Measurements from ENCODE around the gene IMMP2L.
A peak's percentile ranks its signal among the peaks of the same experiment; 100 is the strongest.
"Not testable (repeated sequence)": the region's sequence is repeated elsewhere in the genome, so short reads cannot be mapped to it uniquely, and the experiment has no call there.

Gene IMMP2L

GRCh38 chr7:111509288-111509687, 53.0 kb downstream of the IMMP2L start:
- no peak for DNase-seq (ENCODE audit: low spot score)

DNA sequence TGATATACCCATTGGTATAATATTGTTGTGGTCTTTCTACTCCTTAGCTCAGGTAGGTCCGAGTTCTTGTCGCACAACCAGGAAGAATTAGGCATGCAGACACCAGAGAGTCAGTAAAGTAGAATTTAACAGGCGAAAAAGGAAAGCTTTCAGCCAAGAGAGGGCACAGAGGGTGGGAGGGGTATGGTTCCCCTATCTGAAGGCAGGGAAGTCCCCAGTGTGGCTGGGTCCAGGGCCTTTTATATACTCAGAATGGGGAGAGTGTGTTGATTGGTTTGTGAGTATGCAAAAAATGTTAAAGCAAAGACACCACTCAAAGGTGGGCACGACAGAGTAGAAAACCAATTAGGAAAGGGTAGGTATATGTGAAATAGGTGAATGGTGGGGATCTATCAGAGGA, 53.9 kb downstream of the IMMP2L start:
- DNase-seq (ENCODE audit: low spot score) = no peak

DNA sequence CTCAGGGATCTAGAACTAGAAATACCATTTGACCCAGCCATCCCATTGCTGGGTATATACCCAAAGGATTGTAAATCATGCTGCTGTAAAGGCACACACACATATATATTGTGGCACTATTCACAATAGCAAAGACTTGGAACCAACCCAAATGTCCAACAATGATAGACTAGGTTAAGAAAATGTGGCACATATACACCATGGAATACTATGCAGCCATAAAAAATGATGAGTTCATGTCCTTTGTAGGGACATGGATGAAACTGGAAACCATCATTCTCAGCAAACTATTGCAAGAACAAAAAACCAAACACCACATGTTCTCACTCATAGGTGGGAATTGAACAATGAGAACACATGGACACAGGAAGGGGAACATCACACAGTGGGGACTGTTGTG, 56.9 kb downstream of the IMMP2L start:
- DNase-seq (ENCODE audit: low spot score) = not testable (repeated sequence)

- not testable (repeated sequence) for DNase-seq (ENCODE audit: low spot score)
Measured at GRCh38 chr7:111501799-111502198, 60.5 kb downstream of the IMMP2L start.

- peak; percentile 4 for DNase-seq (ENCODE audit: low spot score)
Measured at GRCh38 chr7:111499027-111499426, 63.3 kb downstream of the IMMP2L start.

DNA sequence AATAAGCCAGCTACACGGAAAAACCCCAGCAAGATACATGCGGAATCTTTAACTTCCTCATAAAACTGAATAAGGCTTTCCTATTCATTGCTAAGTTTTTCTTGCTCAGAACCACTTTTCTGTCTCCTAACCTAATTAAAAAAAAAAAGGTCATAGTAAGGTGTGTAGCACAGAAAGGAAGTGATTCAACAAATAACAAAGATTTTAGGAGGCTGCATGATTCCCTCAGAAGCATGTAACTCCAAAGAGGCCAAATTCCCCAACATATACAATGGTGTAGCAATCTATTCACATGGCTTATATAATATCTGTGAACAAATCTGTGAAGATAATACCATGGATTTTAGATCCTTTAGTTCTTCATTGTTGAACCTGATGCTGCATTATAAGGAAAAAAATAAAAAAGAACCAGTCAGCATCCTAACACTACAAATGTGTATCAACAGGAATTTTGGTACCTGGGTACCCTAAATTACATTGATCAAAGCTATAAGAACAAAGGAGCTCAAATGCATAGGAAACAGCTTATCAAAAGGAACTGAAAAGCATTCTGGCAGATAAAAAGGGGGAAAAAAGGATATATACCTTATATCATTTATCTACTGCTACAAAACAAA, 63.8 kb downstream of the IMMP2L start:
- DNase-seq (ENCODE audit: low spot score) = no peak

DNA sequence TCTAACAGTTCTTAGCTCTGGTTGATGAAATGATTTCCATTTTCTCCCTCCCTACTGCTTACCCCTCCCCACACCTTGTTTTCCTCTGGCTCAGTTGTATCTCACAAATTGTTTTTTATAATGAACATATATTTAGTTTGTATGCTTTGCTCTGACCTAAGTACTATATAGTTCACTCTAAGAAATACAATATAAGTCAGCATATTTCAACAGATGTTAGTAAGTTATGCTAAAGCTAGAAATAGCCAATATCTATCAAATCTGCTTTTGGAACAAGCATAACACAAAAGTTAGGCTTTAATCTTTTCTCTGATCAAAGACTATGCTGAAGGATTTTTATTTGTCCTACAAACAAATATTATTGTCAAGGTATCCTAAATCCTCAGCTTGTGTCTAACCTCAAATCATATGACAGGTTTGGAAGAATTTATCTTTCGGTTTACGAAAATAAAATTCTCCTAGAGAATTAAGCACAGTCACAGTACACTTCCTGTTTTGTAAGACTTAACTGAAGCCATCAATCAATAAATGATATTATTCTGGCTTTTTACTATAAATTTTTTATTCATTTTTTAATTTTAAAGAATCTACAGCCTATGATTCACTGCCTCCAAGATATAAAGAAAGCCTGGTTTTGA, 67.0 kb downstream of the IMMP2L start:
- DNase-seq (ENCODE audit: low spot score) = no peak

DNA sequence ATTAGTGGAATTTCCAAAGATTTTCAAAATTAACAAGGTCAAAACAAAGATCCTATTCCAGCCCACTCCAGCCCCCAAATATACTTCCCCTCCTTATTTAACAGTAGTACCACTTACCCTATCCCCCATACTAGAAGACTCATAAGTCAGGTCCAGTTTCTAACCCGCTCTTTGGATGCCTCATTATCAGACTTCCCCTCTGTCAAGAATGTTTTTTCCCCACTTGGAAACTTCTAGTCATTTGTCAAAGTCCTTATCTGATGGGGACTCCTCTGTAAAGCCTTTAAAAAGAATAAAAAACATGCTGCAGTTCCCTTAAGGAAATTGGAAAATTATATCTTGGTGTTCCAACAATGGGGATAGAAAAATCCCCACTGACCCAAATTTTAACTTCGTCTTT, 70.1 kb downstream of the IMMP2L start:
- no peak for DNase-seq (ENCODE audit: low spot score)

GRCh38 chr7:111486472-111487142, 75.7 kb downstream of the IMMP2L start:
- DNase-seq (ENCODE audit: low spot score) = peak; percentile 31

GRCh38 chr7:111485701-111486380, 76.5 kb downstream of the IMMP2L start:
- DNase-seq (ENCODE audit: low spot score) = no peak

GRCh38 chr7:111483078-111483477, 79.2 kb downstream of the IMMP2L start:
- no peak for DNase-seq (ENCODE audit: low spot score)

DNA sequence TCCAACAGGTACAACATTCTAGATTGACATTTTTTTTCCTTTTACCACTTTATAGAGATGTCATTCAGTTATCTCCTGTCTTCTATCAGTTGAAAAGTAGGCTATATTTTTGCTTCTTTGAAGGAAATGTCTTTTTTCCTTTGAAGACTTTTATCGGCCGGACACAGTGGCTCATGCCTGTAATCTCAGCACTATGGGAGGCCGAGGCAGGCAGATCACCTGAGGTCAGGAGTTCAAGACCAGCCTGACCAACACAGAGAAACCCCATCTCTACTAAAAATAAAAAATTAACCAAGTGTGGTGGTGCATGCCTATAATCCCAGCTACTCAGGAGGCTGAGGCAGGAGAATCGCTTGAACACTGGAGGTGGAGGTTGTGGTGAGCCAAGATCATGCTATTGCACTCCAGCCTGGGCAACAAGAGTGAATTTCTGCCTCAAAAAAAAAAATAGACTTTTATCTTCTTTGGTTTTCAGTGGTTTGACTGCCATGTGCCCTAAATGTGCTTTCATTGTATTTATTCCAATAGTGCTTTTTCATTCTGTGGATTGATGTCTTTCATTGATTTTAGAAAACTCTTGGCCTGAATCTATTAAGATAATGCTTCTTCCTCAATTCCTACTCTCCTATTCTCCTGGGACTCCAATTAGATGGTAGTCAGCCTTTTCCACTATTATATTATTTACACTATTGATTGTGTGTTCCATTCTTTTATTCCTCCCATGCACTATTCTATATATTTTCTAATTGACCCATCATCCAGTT, 84.6 kb downstream of the IMMP2L start:
- no peak for DNase-seq (ENCODE audit: low spot score)

- DNase-seq (ENCODE audit: low spot score) = no peak
Measured at GRCh38 chr7:111476586-111477293, 85.6 kb downstream of the IMMP2L start.

GRCh38 chr7:111475959-111476358, 86.3 kb downstream of the IMMP2L start:
- no peak for DNase-seq (ENCODE audit: low spot score)

- DNase-seq (ENCODE audit: low spot score) = no peak
Measured at GRCh38 chr7:111475419-111475748, 86.9 kb downstream of the IMMP2L start.

- DNase-seq (ENCODE audit: low spot score) = no peak
Measured at GRCh38 chr7:111474723-111475418, 87.4 kb downstream of the IMMP2L start.

GRCh38 chr7:111473449-111474198, 88.7 kb downstream of the IMMP2L start:
- DNase-seq (ENCODE audit: low spot score) = no peak

DNA sequence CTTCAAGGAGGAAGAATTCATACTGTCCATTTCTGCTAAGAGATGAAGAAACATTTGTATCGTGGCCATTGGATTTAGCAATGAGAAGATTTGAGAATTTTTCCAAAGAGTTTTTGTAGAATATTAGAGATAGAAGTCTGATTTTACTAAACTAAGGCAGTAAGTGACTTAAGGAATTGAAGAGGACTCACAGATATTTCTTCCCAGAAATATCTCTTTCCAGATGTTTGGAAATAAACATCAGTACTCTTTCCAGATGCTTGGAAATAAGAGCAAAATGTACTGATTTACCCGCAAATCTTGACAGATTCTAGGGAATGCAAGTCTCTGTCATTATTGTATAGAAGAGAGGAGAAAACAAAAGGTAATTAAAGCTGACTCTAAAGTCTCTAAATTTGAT, 91.3 kb downstream of the IMMP2L start:
- no peak for DNase-seq (ENCODE audit: low spot score)

DNA sequence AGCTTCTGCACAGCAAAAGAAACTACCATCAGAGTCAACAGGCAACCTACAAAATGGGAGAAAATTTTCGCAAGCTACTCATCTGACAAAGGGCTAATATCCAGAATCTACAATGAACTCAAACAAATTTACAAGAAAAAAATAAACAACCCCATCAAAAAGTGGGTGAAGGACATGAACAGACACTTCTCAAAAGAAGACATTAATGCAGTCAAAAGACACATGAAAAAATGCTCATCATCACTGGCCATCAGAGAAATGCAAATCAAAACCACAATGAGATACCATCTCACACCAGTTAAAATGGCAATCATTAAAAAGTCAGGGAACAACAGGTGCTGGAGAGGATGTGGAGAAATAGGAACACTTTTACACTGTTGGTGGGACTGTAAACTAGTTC, 92.4 kb downstream of the IMMP2L start:
- not testable (repeated sequence) for DNase-seq (ENCODE audit: low spot score)

GRCh38 chr7:111465774-111466173, 96.5 kb downstream of the IMMP2L start:
- DNase-seq (ENCODE audit: low spot score) = not testable (repeated sequence)

Data from activated CD4-positive, alpha-beta T cell treated with anti-CD3 and anti-CD28 coated beads, Interleukin-2, Interleukin-4, amounts not matched to agents 100 ng/mL and 50 ng/mL, durations not matched to agents 16 hours and 8 hours (primary cell).